Upper lobe of left lung (tissue), 6 donors: Measurements from ENCODE around the gene HPCAL1. TPM values are rescaled to one million over a fixed set of nuclear protein-coding genes. Genes with fewer than 3 reads are reported as not detected.
A peak's percentile ranks its signal among the peaks of the same experiment; 100 is the strongest.

Source experiments
- ATAC-seq, 2 donors: fragments of 200-7000 bp; cut with Tn5 transposase; one replicate each; pipeline ENCODE4 v1.9.1; 2022; ENCODE audit warnings: mild to moderate bottlenecking in 2 of 2, moderate library complexity in 2 of 2; ENCODE audit not compliant: low FRiP score in 2 of 2
- DNase-seq, 2 donors: peaks; one replicate each; pipeline ENCODE4 v3.0.0-alpha.2; 2019 to 2020
- H3K27ac ChIP-seq, 4 donors: fragments of 200-600 bp; sonication (generic); one replicate each; pipeline ENCODE4 v1.5.1; 2016 to 2019
- H3K27me3 ChIP-seq, 4 donors: fragments of 200-600 bp; sonication (generic); one replicate each; pipeline ENCODE4 v1.5.1; 2017 to 2019
- H3K36me3 ChIP-seq, 4 donors: fragments of 200-600 bp; sonication (generic); one replicate each; pipeline ENCODE4 v1.5.1; 2016 to 2019
- H3K4me1 ChIP-seq, 4 donors: fragments of 200-600 bp; sonication (generic); one replicate each; pipeline ENCODE4 v1.5.1; 2018 to 2019
- H3K4me3 ChIP-seq, 4 donors: fragments of 200-600 bp; sonication (generic); one replicate each; pipeline ENCODE4 v1.5.1; 2017 to 2019; ENCODE audit warnings: mild to moderate bottlenecking in 2 of 4, moderate library complexity in 1 of 4
- H3K9me3 ChIP-seq, 4 donors: fragments of 200-600 bp; sonication (generic); one replicate each; pipeline ENCODE4 v1.5.1; 2018 to 2019
- CTCF ChIP-seq, 6 experiments: fragments of 450-650 bp in 4 of 6; fragments of 200-600 bp in 2 of 6; sonication (generic) in 2 of 6; IDR thresholded peaks; one replicate each; pipeline ENCODE4 v1.5.1; 2016 to 2019; ENCODE audit warnings: antibody characterized with exemption in 6 of 6
- EP300 ChIP-seq, 4 donors: sonication (generic); formaldehyde crosslinking; IDR thresholded peaks; one replicate each; pipeline ENCODE4 v1.5.1; 2017; ENCODE audit warnings: antibody characterized with exemption in 4 of 4, control low read depth in 2 of 4
- POLR2A ChIP-seq, 4 donors: fragments of 450-650 bp; IDR thresholded peaks; one replicate each; pipeline ENCODE4 v1.5.1; 2016 to 2017; ENCODE audit warnings: antibody characterized with exemption in 4 of 4, mild to moderate bottlenecking in 2 of 4
- POLR2AphosphoS5 ChIP-seq, 2 donors: sonication (generic); formaldehyde crosslinking; IDR thresholded peaks; one replicate each; pipeline ENCODE4 v1.5.1; 2017; ENCODE audit warnings: antibody characterized with exemption in 2 of 2
- WGBS, 2 donors: methylation state at CpG; one replicate each; pipeline ENCODE4 v1.1.5; 2017 to 2018; 5-methylcytosine and 5-hydroxymethylcytosine counted together
- total RNA-seq, 6 donors: library from RNA; depleted of rRNA in 4 of 6; stranded (reverse); fragments of >200 nt in 4 of 6; gene quantifications; one replicate each; pipeline versions ENCODE4 v1.1.0 to v1.2.1, GENCODE V29; 2016 to 2021
- donor health status: DM: no; HTN: no; CAD: no; lungs with moderate emphysema.
- donor health status: DM: no; HTN: yes; CAD: no; lungs with severe emphysema.

Gene HPCAL1
- total RNA-seq, 6 donors from 2014 or later = 131 to 481 (median 261) TPM

- WGBS, 2 donors = 70 to 77% methylated on average over 9 to 10 of the region's 10 CpGs
- DNase-seq (peak in 1 of 2 donors; percentile 47), ATAC-seq (no peak)
- H3K27me3 ChIP-seq = no peaks in the 10 kb centered on the region
- H3K36me3 ChIP-seq = no peaks in the 10 kb centered on the region
- H3K27ac ChIP-seq = peak overlapping the region; percentile 88 to 95 (median 90)
- TF ChIP-seq POLR2A (IDR thresholded peaks at IDR 0.05) = no peak
- TF ChIP-seq CTCF (IDR thresholded peaks at IDR 0.05) = peak in 3 of 6 experiments; percentile 13 to 28 (median 24)
- no peak for TF ChIP-seq EP300 (IDR thresholded peaks at IDR 0.05)
- H3K4me1 ChIP-seq = peaks cover 44 to 77% (median 50%) of the 10 kb centered on the region in 4 donors
- H3K4me3 ChIP-seq = peak overlapping the region in 1 of 4 donors; percentile 86
- H3K9me3 ChIP-seq = no peaks in the 10 kb centered on the region
Measured at GRCh38 chr2:10305715-10306114, 3.0 kb downstream of the HPCAL1 start.

- DNase-seq (no peak), ATAC-seq (no peak)
- peak overlapping the region; percentile 4 to 42 (median 26) for H3K27ac ChIP-seq
- no peaks in the 10 kb centered on the region for H3K36me3 ChIP-seq
- no peaks in the 10 kb centered on the region for H3K27me3 ChIP-seq
- 38 to 55% methylated on average over 3 to 4 of the region's 4 CpGs for WGBS, 2 donors
- TF ChIP-seq EP300 (IDR thresholded peaks at IDR 0.05) (no peak), POLR2A (IDR thresholded peaks at IDR 0.05) (no peak), POLR2AphosphoS5 (IDR thresholded peaks at IDR 0.05) (no peak), CTCF (IDR thresholded peaks at IDR 0.05) (no peak)
- H3K4me3 ChIP-seq = peak overlapping the region in 1 of 4 donors; percentile 9
- peaks cover 40 to 66% (median 42%) of the 10 kb centered on the region in 4 donors for H3K4me1 ChIP-seq
- H3K9me3 ChIP-seq = no peaks in the 10 kb centered on the region
Measured at GRCh38 chr2:10306901-10307463, 4.3 kb downstream of the HPCAL1 start.

GRCh38 chr2:10307561-10308156 is 5.0 kb downstream of the HPCAL1 start:
- peak overlapping the region in 1 of 4 donors; percentile 9 for H3K4me3 ChIP-seq
- H3K27ac ChIP-seq = peak overlapping the region; percentile 15 to 61 (median 40)
- no peak for ATAC-seq
- peaks cover 37 to 62% (median 40%) of the 10 kb centered on the region in 4 donors for H3K4me1 ChIP-seq
- peaks cover 0 to under 1% (median 0%) of the 10 kb centered on the region in 4 donors for H3K36me3 ChIP-seq
- TF ChIP-seq CTCF (IDR thresholded peaks at IDR 0.05) (no peak), EP300 (IDR thresholded peaks at IDR 0.05) (peak in 1 of 4 donors; percentile 10), POLR2AphosphoS5 (IDR thresholded peaks at IDR 0.05) (peak in 1 of 2 donors; percentile 48), POLR2A (IDR thresholded peaks at IDR 0.05) (no peak)
- no peaks in the 10 kb centered on the region for H3K9me3 ChIP-seq
- no peaks in the 10 kb centered on the region for H3K27me3 ChIP-seq
- peak in 1 of 2 donors; percentile 76 for DNase-seq
- 28 to 42% methylated on average over 7 of the region's 7 CpGs for WGBS, 2 donors

- no peak for TF ChIP-seq POLR2AphosphoS5 (IDR thresholded peaks at IDR 0.05)
- TF ChIP-seq CTCF (IDR thresholded peaks at IDR 0.05) = no peak
- no peak for TF ChIP-seq EP300 (IDR thresholded peaks at IDR 0.05)
- no peak for TF ChIP-seq POLR2A (IDR thresholded peaks at IDR 0.05)
- H3K27ac ChIP-seq = no peak overlapping the region
- no peaks in the 10 kb centered on the region for H3K27me3 ChIP-seq
- peaks cover 0 to 3% (median 0%) of the 10 kb centered on the region in 4 donors for H3K36me3 ChIP-seq
- H3K4me1 ChIP-seq = peaks cover 37 to 59% (median 40%) of the 10 kb centered on the region in 4 donors
- H3K4me3 ChIP-seq = no peak overlapping the region
- no peaks in the 10 kb centered on the region for H3K9me3 ChIP-seq
- 90 to 93% methylated on average over 2 of the region's 2 CpGs for WGBS, 2 donors
- ATAC-seq (no peak), DNase-seq (no peak)
Measured at GRCh38 chr2:10308866-10309265, 6.2 kb downstream of the HPCAL1 start.
